Globus pallidus (tissue), 1 donor: ENCODE results near the gene MAGEC3.

Experiments used
- DNase-seq: peaks from one replicate; pipeline ENCODE4 v3.0.0-alpha.2; 2015; ENCODE audit warnings: low spot score

The MAGEC3 gene

DNA sequence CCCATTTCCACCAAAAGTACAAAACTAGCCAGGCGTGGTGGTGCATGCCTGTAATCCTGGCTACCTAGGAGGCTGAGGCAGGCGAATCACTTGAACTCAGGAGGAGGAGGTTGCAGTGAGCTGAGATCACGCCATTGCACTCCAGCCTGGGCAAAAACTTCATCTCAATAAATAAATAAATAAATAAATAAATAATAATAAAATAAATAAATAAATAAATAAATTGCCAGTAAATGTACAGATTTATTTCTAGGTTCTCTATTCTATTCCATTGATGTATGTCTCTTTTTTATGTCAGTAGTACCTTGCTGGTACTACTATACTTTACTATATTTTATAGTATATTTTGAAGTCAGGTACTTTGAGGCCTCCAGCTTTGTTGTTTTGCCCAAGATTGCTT lies 109.2 kb downstream of the MAGEC3 start:
- DNase-seq, result no peak
